ENCODE results near the gene SLC6A18.
A peak's percentile ranks its signal among the peaks of the same experiment; 100 is the strongest.

Gene SLC6A18

DNA sequence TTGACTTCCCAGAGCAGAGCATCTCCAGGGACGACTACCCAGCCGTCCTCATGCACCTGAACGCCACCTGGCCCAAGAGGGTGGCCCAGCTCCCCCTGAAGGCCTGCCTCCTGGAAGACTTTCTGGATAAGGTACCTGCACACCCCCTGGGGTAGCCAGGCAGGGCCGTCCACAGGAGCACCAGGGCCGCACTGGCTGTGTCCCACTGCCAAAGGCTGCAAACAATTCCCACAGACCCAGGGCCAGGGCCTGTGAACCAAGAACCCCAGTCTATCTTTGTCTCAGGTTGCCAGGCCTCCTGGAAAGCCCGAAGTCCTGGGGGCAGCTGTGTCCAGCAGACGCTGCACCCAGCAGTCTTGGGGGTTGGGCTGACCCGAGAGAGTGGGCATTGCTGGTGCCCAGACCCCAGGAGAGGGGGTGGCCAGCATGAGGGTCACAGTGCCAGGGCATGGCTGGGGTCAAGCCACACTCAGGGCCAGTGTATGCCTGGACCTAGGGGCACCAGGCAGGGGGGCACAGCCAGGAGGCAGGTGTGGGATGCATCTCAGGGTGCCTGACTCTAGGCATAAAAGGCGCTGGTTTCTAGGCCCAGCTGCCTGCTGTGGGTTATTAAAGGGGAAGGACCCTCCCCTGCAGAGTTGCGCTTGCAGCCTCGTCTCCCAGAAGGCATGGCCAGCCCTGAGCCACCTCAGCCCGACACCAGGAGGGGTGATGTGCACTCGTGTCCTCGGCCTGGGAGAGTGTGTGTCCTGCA lies 17.7 kb downstream of the SLC6A18 start:
- Histone ChIP-seq H3K27me3 (replicated peaks; ENCODE audit: control insufficient read depth, insufficient read depth, low read length) (peaks cover 18% of the 10 kb centered on the region), H3K4me1 (ENCODE audit: control insufficient read depth, insufficient read depth, low read length) (no peaks in the 10 kb centered on the region), H3K9ac (ENCODE audit: low read length) (no peak overlapping the region), H3K4me3 (ENCODE audit: low read length) (no peak overlapping the region), H3K9me3 (ENCODE audit: control insufficient read depth, low read length) (no peaks in the 10 kb centered on the region), H3K36me3 (ENCODE audit: control insufficient read depth, insufficient read depth, low read length, severe bottlenecking) (no peaks in the 10 kb centered on the region)
- DNase-seq (ENCODE audit: low read depth), result no peak

DNA sequence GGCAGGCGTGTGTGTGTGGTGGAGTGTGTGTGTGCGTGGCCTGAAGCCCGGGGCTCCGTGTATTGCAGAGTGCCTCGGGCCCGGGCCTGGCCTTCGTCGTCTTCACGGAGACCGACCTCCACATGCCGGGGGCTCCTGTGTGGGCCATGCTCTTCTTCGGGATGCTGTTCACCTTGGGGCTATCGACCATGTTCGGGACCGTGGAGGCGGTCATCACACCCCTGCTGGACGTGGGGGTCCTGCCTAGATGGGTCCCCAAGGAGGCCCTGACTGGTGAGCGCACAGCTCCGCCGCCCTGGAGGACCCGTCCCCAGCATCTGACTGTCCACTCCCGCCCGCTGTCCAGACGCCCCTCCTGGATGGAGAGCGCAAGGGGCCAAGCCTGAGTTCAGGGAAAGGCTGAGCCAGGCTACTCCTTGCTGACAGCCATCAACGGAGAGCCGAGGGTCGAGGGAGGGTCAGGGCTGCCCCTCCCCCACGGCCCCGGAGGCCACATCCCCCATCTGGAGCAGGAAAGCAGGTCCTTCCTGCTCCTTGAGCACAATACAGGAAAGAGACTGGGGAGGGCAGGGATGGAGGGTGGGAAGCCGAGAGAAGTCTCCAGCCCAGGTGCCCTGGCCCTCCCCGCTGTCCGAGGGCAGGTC lies 18.4 kb downstream of the SLC6A18 start:
- no peak for DNase-seq (ENCODE audit: low read depth)
- H3K4me1 ChIP-seq (ENCODE audit: control insufficient read depth, insufficient read depth, low read length), result no peaks in the 10 kb centered on the region

DNA sequence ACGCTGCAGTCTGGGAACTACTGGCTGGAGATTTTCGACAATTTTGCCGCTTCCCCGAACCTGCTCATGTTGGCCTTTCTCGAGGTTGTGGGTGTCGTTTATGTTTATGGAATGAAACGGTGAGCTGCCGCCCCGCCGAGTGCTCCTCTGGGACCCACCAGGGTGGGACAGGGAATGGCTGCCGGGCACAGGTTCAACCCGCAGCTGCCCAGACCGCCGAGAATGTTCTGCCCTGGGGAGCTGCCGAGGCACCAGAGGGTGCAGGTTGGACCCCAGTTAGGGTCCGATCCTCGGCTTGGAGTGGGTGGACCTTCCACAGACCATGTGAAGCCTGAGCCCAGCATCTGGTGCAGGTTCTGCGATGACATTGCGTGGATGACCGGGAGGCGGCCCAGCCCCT lies 19.1 kb downstream of the SLC6A18 start:
- H3K9me3 ChIP-seq (ENCODE audit: control insufficient read depth, low read length), result no peaks in the 10 kb centered on the region
- no peak for DNase-seq (ENCODE audit: low read depth)
- H3K27me3 ChIP-seq (replicated peaks; ENCODE audit: control insufficient read depth, insufficient read depth, low read length), result peaks cover 25% of the 10 kb centered on the region
- no peaks in the 10 kb centered on the region for H3K4me1 ChIP-seq (ENCODE audit: control insufficient read depth, insufficient read depth, low read length)
- H3K36me3 ChIP-seq (ENCODE audit: control insufficient read depth, insufficient read depth, low read length, severe bottlenecking), result no peaks in the 10 kb centered on the region
- H3K4me3 ChIP-seq (ENCODE audit: low read length), result no peak overlapping the region
- no peak overlapping the region for H3K9ac ChIP-seq (ENCODE audit: low read length)

More for the DNA sequence above, 18.4 kb downstream of the SLC6A18 start:
- H3K9ac ChIP-seq (ENCODE audit: low read length), result no peak overlapping the region
- no peak overlapping the region for H3K4me3 ChIP-seq (ENCODE audit: low read length)
- no peaks in the 10 kb centered on the region for H3K9me3 ChIP-seq (ENCODE audit: control insufficient read depth, low read length)
- H3K36me3 ChIP-seq (ENCODE audit: control insufficient read depth, insufficient read depth, low read length, severe bottlenecking), result no peaks in the 10 kb centered on the region
- peaks cover 25% of the 10 kb centered on the region for H3K27me3 ChIP-seq (replicated peaks; ENCODE audit: control insufficient read depth, insufficient read depth, low read length)

DNA sequence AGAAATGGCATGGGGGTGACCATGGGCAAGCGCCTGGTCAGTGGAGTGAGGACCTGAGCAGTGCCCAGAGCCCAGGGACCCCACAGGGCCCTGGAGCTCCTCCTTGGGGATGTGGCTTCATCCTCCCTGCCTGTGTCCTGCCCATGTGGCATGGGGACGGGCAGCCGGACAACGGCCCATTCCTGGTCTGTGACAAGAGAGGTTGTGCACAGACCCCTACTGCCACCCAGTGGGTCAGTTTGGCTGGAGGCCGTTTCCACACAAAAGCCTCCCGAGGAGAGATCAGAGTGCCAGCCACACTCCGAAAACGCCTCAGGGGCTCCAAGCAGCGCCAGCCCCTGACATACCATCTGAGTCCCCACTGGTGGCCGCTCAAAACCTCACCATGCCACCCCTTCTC lies 19.8 kb downstream of the SLC6A18 start:
- DNase-seq (ENCODE audit: low read depth), result no peak
- peaks cover 22% of the 10 kb centered on the region for H3K27me3 ChIP-seq (replicated peaks; ENCODE audit: control insufficient read depth, insufficient read depth, low read length)
- no peak overlapping the region for H3K9ac ChIP-seq (ENCODE audit: low read length)
- no peaks in the 10 kb centered on the region for H3K4me1 ChIP-seq (ENCODE audit: control insufficient read depth, insufficient read depth, low read length)
- H3K36me3 ChIP-seq (ENCODE audit: control insufficient read depth, insufficient read depth, low read length, severe bottlenecking), result no peaks in the 10 kb centered on the region
- no peaks in the 10 kb centered on the region for H3K9me3 ChIP-seq (ENCODE audit: control insufficient read depth, low read length)
- H3K4me3 ChIP-seq (ENCODE audit: low read length), result no peak overlapping the region

DNA sequence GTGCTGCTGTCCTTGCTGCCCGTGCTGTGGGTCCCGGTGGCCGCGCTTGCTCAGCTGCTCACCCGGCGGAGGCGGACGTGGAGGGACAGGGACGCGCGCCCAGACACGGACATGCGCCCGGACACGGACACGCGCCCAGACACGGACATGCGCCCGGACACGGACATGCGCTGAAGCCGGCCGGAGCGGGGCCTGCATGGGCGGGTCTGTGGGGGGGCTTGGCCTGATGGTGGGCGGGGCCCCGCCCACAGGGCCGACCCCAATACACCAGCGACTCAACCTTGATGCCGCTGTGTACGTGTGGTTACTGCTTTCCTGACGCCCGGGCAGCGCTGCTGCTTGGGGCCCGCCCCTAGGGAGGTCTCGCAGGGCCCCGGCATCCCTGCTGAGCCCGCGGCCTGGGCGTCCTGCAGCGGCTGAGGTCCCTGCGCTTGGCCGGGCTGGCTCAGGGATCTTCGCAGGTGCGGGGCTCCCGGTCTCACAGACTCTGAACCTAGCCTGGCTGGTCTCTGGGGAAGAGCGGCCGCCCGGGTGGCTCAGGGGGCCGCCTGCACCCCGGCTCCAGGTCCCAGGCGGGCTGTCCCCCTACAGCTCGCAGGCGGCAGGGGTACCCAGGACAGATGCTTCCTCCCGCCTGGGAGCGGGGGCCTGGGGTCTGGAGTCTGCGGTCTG lies 20.9 kb downstream of the SLC6A18 start:
- no peaks in the 10 kb centered on the region for H3K36me3 ChIP-seq (ENCODE audit: control insufficient read depth, insufficient read depth, low read length, severe bottlenecking)
- no peak overlapping the region for H3K4me3 ChIP-seq (ENCODE audit: low read length)
- no peak overlapping the region for H3K9ac ChIP-seq (ENCODE audit: low read length)
- H3K9me3 ChIP-seq (ENCODE audit: control insufficient read depth, low read length), result no peaks in the 10 kb centered on the region
- H3K4me1 ChIP-seq (ENCODE audit: control insufficient read depth, insufficient read depth, low read length), result no peaks in the 10 kb centered on the region
- H3K27me3 ChIP-seq (replicated peaks; ENCODE audit: control insufficient read depth, insufficient read depth, low read length), result peaks cover 21% of the 10 kb centered on the region
- no peak for DNase-seq (ENCODE audit: low read depth)

DNA sequence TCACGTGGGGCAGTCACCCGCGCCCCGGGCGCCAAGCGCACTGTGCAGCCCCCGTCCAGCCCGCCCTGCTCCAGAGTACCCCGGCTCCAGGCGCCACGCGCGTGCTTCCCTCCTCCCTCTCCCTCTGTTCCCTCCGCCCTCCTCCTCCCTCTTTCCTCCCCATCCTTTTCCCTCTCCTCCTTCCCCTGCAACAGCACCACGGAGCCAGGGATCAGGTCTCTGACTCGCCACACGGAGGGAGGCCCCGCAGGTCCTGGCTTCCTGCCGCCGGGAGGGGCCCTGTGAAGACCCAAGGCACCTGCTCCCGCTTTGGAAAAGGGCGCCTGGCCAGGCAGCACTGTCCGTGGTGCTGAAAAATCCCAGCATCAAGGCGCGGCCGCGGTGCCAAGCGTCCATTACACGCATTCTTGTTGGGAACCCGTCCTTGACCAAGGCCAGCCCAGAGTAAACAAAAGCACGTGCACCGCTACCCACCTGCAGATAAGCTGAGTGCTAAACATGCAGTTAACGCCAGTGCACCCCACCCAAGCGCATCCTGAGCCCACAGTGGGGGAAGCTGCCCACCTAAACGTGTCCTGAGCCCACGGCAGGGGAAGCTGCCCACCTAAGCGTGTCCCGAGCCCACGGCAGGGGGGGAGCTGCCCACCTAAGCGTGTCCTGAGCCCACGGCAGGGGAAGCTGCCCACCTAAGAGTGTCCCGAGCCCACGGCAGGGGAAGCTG lies 21.7 kb downstream of the SLC6A18 start:
- Histone ChIP-seq H3K4me3 (ENCODE audit: low read length) (no peak overlapping the region), H3K27me3 (replicated peaks; ENCODE audit: control insufficient read depth, insufficient read depth, low read length) (peaks cover 23% of the 10 kb centered on the region), H3K36me3 (ENCODE audit: control insufficient read depth, insufficient read depth, low read length, severe bottlenecking) (no peaks in the 10 kb centered on the region), H3K4me1 (ENCODE audit: control insufficient read depth, insufficient read depth, low read length) (no peaks in the 10 kb centered on the region), H3K9ac (ENCODE audit: low read length) (no peak overlapping the region), H3K9me3 (ENCODE audit: control insufficient read depth, low read length) (no peaks in the 10 kb centered on the region)
- peak; percentile 35 for DNase-seq (ENCODE audit: low read depth)

DNA sequence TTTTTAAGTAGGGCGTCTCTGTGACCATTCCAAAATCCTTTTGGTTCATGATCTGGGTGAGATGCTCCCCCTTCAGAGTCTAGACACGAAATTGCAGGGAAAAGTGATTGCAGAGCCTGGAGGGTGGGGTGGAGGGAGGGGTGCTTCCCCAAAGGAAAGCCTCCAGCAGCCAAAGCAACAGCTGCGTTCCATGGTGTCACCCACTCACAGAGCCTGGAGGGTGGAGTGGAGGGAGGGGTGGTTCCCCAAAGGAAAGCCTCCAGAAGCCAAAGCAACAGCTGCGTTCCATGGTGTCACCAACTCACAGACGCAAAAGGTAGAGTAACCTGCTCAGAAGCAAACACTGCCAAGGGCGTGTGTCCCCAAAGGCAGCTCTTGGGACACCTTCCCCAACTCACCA lies 22.6 kb downstream of the SLC6A18 start:
- Histone ChIP-seq H3K9ac (ENCODE audit: low read length) (no peak overlapping the region), H3K27me3 (replicated peaks; ENCODE audit: control insufficient read depth, insufficient read depth, low read length) (peaks cover 26% of the 10 kb centered on the region), H3K9me3 (ENCODE audit: control insufficient read depth, low read length) (no peaks in the 10 kb centered on the region), H3K4me1 (ENCODE audit: control insufficient read depth, insufficient read depth, low read length) (no peaks in the 10 kb centered on the region), H3K4me3 (ENCODE audit: low read length) (no peak overlapping the region), H3K36me3 (ENCODE audit: control insufficient read depth, insufficient read depth, low read length, severe bottlenecking) (no peaks in the 10 kb centered on the region)
- no peak for DNase-seq (ENCODE audit: low read depth)

DNA sequence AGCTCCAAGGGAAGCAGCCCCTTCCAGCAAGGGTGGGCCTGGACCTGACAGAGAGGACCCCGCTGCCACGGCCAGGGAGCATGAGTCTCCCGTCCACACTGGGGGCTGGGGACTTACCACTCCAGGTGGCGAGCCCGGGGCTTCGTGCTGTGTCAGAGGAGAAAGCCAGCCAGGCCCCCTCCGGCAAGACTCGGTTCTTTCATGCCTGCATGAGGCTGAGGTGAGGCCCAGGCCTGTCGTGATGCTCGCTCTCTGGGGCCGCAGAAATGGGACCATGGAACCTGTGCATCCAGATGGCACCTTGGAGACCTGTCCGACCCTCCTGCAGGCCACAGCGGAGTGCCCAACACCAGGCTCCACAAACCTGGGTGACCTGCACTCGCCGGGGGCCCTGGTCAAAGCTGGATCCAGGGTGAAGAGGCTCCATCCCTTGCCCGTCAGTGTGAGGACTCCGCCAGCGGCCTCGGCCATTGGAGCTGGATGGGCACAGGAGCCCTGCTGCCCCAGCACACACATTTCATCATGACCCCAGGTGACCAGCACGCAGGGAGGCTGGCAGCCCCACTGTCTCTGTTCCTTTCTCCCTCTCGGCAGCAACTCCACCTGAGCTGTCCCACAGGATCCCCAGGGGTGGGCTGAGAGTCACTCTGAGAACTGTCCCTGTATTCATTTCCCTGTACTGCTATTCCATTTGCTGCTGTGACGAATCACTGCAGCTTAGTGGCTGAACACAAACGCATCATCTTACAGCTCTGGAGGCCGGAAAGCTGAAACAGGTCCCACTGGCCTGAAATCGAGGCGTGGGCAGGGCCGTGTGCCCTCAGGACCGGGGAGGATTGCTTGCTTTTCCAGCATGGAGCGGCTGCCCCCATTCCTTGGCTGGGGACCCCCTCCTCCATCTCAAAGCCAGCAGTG lies 24.4 kb downstream of the SLC6A18 start:
- peaks cover 24% of the 10 kb centered on the region for H3K27me3 ChIP-seq (replicated peaks; ENCODE audit: control insufficient read depth, insufficient read depth, low read length)
- no peaks in the 10 kb centered on the region for H3K36me3 ChIP-seq (ENCODE audit: control insufficient read depth, insufficient read depth, low read length, severe bottlenecking)
- no peak overlapping the region for H3K4me3 ChIP-seq (ENCODE audit: low read length)
- H3K9ac ChIP-seq (ENCODE audit: low read length), result no peak overlapping the region
- no peak for DNase-seq (ENCODE audit: low read depth)
- H3K4me1 ChIP-seq (ENCODE audit: control insufficient read depth, insufficient read depth, low read length), result no peaks in the 10 kb centered on the region
- no peaks in the 10 kb centered on the region for H3K9me3 ChIP-seq (ENCODE audit: control insufficient read depth, low read length)

DNA sequence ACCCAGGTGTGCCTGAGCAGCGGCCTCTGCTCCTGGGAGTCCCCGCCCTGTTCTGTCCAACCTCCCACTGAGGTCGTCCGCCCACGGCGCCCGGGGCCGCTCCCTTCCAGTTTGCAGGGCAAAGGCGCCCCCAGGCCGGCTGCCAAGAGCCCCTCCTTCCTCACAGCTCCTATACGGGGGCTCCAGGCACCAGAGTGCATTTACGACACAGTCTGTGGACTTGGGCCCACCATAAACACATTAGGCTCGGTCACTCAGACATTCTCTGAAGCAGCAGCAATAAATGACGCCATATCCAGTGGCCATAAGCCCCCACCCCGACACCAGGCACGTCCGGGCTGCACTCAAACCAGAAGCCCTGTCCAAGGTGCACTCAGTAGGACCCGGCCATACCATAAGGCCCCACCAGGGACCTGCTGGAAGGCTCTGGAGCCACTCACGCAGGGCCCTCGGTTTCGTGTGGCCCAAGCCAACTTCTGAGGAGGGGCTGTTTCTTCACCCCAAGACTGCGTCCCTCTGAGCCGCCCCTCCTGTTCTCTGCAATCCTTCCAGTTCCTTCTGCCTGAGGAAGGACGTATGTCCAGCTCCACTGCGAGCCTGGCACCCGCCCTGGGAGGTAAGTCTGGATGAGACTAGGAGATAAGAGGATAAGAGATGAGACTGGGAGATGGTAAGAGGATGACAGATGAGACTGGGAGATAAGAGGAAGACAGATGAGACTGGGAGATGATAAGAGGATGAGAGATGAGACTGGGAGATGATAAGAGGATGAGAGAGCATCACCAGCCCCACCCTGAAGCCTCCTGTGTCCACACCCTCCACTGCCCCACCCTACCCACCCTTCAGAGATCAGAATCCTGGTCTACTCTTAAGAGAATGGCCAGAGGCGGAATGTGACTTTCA lies 26.7 kb downstream of the SLC6A18 start:
- Histone ChIP-seq H3K4me1 (ENCODE audit: control insufficient read depth, insufficient read depth, low read length) (no peaks in the 10 kb centered on the region), H3K9me3 (ENCODE audit: control insufficient read depth, low read length) (no peaks in the 10 kb centered on the region), H3K4me3 (ENCODE audit: low read length) (no peak overlapping the region), H3K27me3 (replicated peaks; ENCODE audit: control insufficient read depth, insufficient read depth, low read length) (peaks cover 22% of the 10 kb centered on the region), H3K9ac (ENCODE audit: low read length) (no peak overlapping the region), H3K36me3 (ENCODE audit: control insufficient read depth, insufficient read depth, low read length, severe bottlenecking) (no peaks in the 10 kb centered on the region)
- no peak for DNase-seq (ENCODE audit: low read depth)

DNA sequence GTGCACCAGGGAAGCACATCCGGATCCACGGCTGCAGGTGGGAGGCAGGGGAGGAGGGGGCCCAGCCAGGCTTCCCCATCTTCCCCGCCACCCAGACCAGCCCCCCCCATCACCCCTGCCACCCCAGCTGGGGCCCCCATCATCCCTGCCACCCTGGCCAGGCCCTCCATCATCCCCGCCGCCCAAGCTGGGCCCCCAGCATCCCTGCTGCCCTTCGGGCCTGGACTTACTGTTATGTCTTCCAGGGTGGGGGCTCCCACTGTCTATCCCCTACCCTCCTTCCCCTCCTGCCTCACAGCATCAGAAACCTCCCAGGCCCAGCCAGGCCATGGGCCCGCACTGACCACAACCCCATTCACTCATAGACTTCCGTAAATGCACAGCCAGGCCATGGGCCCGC lies 27.5 kb downstream of the SLC6A18 start:
- no peaks in the 10 kb centered on the region for H3K36me3 ChIP-seq (ENCODE audit: control insufficient read depth, insufficient read depth, low read length, severe bottlenecking)
- H3K9ac ChIP-seq (ENCODE audit: low read length), result no peak overlapping the region
- no peaks in the 10 kb centered on the region for H3K9me3 ChIP-seq (ENCODE audit: control insufficient read depth, low read length)
- no peak overlapping the region for H3K4me3 ChIP-seq (ENCODE audit: low read length)
- DNase-seq (ENCODE audit: low read depth), result no peak
- peaks cover 22% of the 10 kb centered on the region for H3K27me3 ChIP-seq (replicated peaks; ENCODE audit: control insufficient read depth, insufficient read depth, low read length)
- H3K4me1 ChIP-seq (ENCODE audit: control insufficient read depth, insufficient read depth, low read length), result no peaks in the 10 kb centered on the region

All from adipocyte (in vitro differentiated cells).